Measurements from ENCODE around the gene CELF4.

GRCh38 chr18:37449618-37450017 is 116.0 kb downstream of the CELF4 start:
- TF ChIP-seq CTCF (IDR thresholded peaks at IDR 0.05; ENCODE audit: extremely low read depth in 1 of 2, insufficient read depth in 1 of 2, low read depth in 1 of 2, low read length in 2 of 2) (no peak), EZH2 (IDR thresholded peaks at IDR 0.05; ENCODE audit: borderline replicate concordance, low read depth, low read length, severe bottlenecking) (no peak), POLR2AphosphoS5 (IDR thresholded peaks at IDR 0.05; ENCODE audit: insufficient read depth, low read depth, low read length) (no peak), MAX (IDR thresholded peaks at IDR 0.05; ENCODE audit: insufficient read depth, insufficient read length) (no peak), POLR2A (IDR thresholded peaks at IDR 0.05; ENCODE audit: low read depth, low read length) (no peak), MYC (IDR thresholded peaks at IDR 0.05; ENCODE audit: low read depth, low read length) (no peak), FOS (IDR thresholded peaks at IDR 0.05; ENCODE audit: borderline replicate concordance, insufficient read depth, low read length) (no peak), JUN (IDR thresholded peaks at IDR 0.05; ENCODE audit: borderline replicate concordance, insufficient read depth, insufficient read length, low read depth) (no peak)
